GM19468 (cell line): ENCODE data around the gene FAM83E.
"Not testable (repeated sequence)": the region's sequence is repeated elsewhere in the genome, so short reads cannot be mapped to it uniquely, and the experiment has no call there.

ENCODE experiments used
- ATAC-seq: cut with Tn5 transposase; IDR thresholded peaks from one replicate; pipeline ENCODE4 v1.9.1; 2021; ENCODE audit warnings: mild to moderate bottlenecking, moderate library complexity, moderate number of reproducible peaks; ENCODE audit not compliant: unreplicated experiment; ENCODE audit errors: extremely low read depth

The FAM83E gene

GRCh38 chr19:48614436-48615230 lies at the start of gene FAM83E:
TSS of gene FAM83E (minus strand) at chr19:48615076. CDS start at chr19:48613372, 1,704 bp downstream.
- no peak for ATAC-seq

- ATAC-seq: no peak
Measured at GRCh38 chr19:48664476-48664875, 49.6 kb upstream of the FAM83E start.

- no peak for ATAC-seq
Measured at GRCh38 chr19:48663667-48664066, 48.8 kb upstream of the FAM83E start.

- ATAC-seq: no peak
Measured at GRCh38 chr19:48661711-48662090, 46.8 kb upstream of the FAM83E start.

DNA sequence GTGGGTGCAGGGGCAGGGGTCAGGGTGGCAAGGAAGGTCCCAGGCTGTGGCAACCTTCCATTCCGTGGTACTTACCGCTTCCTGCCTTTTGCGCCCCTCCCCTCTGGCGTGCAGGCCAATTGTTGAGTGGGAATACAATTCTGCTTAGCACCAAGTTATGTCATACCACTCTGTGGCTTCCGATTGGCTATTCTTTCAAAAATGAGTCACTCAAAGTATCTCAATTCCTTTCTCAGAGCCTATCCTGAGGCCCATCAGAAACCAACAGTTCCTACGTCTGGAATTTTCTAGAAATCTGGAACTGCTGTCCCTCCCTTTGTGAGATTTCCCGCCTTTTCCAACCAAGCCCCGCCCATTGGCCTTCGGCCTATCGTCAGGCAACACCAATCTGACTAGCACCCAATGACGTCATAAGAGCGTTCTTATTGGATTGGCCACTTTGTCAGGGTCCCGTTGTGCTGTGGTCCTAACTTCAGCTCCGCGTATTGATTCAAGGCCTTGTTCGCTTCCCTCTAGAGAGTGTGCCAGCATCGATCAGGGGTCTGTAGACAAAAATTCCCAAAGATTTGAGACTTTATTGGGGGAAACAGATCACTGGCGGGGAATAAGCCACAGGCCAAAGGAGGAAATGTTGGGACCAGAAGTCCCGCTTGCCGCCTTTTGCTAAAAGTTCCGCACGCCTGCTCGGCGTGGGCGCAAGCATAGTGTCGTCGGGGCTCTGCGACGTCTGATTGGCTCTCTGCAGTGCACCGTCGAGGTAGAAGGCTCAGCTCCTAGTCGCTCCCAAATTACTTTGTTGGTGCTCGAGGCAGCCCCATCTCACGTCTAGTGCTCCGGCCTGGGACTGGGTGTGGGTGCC lies 46.2 kb upstream of the FAM83E start:
- ATAC-seq: no peak

GRCh38 chr19:48659768-48660167 lies 44.9 kb upstream of the FAM83E start:
- no peak for ATAC-seq

GRCh38 chr19:48658483-48658882 lies 43.6 kb upstream of the FAM83E start:
- no peak for ATAC-seq

- not testable (repeated sequence) for ATAC-seq
Measured at GRCh38 chr19:48657828-48658227, 43.0 kb upstream of the FAM83E start.

DNA sequence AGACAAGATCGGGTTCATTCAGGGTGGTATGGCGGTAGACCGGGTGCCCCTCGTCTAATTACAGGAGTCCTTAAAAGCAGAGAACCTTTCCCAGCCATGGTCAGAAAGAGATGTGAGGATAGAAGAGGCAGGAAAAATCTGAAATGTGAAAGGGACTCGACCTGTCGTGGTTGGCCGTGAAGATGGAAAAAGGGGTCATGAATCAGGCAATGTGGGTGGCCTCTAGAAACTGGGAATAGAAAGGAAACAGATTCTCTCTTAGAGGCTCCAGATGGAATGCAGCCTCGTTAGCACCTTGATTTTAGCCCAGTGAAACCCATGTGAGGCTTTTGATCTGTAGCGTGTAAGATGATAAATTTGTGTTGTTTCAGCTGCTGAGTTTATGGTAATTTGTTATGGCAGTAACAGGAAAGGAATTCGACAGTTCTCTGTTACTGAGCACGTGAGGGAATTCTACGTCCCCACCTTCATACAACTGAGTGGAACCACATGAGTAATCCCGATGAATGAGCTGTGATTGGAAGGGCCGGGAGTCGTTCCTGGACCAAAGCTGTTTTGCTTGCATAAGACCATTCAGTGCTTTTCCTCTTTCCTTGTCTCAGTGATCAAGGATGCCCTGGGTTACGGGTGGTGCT lies 42.1 kb upstream of the FAM83E start:
- ATAC-seq: no peak

GRCh38 chr19:48654299-48655059 lies 39.6 kb upstream of the FAM83E start:
- no peak for ATAC-seq

- ATAC-seq: no peak
Measured at GRCh38 chr19:48651683-48652048, 36.8 kb upstream of the FAM83E start.

DNA sequence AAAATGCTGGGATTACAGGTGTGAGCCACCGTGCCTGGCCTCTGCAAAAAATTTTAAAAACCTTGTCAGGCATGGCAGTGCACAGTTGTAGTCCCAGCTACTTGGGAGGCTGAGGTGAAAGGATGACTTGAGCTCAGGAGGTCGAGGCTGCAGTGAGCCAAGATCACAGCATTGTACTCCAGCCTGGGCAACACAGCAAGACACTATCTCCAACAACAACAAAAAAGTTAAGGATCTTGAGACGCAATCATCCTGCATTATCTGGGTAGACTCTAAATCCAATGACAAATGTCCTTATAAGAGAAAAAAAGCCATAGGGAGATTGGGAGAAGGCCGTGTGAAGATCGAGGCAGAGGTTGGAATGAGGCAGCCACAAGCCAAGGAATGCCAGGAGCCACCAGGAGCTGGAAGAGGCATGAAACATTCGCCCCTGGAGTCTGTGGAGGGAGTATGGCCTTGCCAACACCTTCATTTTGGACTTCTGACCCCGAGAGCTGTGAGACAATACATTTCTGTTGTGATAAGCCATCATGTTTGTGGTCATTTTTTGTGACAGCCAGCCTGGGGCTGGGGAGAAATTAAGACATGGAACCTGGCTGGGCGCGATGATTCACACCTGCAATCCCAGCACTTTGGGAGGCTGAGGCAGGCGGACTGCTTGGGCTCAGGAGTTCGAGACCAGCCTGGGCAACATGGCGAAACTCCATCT lies 36.3 kb upstream of the FAM83E start:
- no peak for ATAC-seq

DNA sequence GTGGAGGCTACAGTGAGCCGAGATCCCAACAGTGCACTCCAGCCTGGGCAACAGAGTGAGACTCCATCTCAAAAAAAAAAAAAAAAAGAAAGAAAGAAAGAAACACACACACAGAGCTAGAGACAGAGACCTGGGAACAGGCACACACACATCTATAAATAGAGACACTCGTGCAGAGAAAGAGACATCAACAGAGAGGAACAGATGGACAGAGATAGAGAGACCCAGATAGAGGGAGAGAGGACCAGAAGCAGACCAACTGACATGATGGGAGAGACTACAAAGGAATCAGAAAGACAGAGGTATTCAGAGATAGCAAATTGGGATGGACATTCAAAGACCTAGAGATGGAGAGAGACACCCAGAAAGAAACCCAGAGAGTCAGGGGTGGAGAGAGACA lies 33.3 kb upstream of the FAM83E start:
- ATAC-seq: no peak

GRCh38 chr19:48646722-48647216 lies 31.9 kb upstream of the FAM83E start:
- ATAC-seq: no peak

GRCh38 chr19:48646001-48646721 lies 31.3 kb upstream of the FAM83E start, which contains the start of gene CA11:
TSS of gene CA11 (minus strand) at chr19:48646187. CDS start at chr19:48645632, 555 bp downstream.
- no peak for ATAC-seq

GRCh38 chr19:48645620-48646000 lies 30.7 kb upstream of the FAM83E start:
- no peak for ATAC-seq

DNA sequence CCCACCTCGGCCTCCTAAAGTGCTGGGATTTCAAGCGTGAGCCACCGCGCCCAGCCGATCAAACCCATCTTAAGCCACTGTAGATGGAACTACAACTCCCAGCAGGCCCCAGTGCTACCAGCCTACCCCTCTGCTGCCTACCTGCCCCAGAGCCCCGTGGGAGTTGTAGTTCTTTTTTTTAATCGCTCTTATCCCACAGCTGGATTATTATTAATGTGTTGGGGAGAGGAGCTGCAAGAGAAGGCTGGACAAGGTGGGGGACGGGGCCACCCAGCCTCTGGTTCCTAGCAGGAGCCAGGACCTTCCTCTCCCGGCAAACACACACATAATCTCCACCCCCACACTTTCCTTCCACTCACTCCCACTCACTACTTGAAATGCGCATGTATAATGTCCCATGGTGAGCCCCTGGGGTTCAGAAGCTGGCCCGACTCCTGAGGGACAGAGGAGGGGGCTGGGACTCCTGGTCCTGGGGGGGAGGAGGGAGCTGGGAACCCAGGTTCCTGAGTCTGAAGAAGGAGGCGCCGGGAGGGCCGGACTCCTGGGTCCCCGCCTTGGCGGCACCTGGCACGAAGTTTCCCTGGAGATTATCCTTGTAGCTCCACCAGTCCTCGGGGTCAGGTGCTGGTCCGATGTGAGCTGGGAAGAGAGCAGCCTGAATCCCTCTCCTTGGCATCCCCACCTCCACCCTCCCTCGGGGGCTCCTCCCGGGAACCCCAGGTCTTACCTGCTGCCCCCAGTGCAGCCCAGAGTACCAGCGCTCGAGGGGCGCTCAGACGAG lies 30.2 kb upstream of the FAM83E start:
- no peak for ATAC-seq

- no peak for ATAC-seq
Measured at GRCh38 chr19:48644355-48644754, 29.5 kb upstream of the FAM83E start.
